ENCODE results near the gene SELENON. TPM values are rescaled to one million over a fixed set of nuclear protein-coding genes. Genes with fewer than 3 reads are reported as not detected.

The SELENON gene
- total and polyA plus RNA-seq, 2 of the 8 experiments (the other 6 are each of a cell fraction or from before 2014, with no cell fraction given) = 43.0 to 77.6 TPM

DNA sequence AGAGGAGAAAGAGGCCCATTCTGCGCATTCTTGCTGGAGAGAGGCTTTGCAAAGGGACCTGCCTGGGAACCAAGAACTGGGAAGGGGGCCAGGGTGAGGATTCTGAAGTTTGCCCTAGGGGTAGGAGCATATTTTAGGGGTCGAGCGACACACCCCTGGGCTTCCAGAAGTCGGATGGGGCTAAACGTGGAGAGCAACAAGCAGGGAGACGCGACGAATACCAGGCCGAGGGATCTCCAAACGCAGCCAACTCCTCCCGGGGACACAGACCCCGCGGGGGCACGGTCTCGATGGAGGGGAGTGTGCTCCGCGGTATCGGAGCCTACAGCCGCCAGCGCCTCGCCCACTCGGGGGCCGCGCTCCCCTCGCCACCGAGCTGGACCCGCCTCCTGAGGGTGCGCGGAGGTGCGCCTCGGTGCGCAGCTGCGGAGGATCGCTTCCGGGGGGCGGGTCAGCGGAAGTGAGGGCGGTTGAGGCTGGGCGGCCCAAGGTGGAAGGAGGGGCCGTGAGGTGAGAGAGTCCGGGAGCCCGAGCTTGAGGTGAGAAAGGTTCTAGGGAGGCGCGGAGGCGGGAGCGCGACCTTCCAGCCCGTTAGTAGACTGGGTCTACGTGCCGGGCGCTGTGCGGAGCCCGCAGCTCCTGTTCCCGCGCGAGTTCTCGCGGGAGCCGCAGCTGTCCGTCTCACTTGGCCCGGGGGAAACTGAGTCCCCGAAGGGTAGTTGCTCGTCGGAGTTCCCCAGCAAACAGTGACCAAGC is 19.7 kb downstream of the SELENON start, which contains the start of gene MTFR1L (continued):
- TF ChIP-seq, protein P1, sequence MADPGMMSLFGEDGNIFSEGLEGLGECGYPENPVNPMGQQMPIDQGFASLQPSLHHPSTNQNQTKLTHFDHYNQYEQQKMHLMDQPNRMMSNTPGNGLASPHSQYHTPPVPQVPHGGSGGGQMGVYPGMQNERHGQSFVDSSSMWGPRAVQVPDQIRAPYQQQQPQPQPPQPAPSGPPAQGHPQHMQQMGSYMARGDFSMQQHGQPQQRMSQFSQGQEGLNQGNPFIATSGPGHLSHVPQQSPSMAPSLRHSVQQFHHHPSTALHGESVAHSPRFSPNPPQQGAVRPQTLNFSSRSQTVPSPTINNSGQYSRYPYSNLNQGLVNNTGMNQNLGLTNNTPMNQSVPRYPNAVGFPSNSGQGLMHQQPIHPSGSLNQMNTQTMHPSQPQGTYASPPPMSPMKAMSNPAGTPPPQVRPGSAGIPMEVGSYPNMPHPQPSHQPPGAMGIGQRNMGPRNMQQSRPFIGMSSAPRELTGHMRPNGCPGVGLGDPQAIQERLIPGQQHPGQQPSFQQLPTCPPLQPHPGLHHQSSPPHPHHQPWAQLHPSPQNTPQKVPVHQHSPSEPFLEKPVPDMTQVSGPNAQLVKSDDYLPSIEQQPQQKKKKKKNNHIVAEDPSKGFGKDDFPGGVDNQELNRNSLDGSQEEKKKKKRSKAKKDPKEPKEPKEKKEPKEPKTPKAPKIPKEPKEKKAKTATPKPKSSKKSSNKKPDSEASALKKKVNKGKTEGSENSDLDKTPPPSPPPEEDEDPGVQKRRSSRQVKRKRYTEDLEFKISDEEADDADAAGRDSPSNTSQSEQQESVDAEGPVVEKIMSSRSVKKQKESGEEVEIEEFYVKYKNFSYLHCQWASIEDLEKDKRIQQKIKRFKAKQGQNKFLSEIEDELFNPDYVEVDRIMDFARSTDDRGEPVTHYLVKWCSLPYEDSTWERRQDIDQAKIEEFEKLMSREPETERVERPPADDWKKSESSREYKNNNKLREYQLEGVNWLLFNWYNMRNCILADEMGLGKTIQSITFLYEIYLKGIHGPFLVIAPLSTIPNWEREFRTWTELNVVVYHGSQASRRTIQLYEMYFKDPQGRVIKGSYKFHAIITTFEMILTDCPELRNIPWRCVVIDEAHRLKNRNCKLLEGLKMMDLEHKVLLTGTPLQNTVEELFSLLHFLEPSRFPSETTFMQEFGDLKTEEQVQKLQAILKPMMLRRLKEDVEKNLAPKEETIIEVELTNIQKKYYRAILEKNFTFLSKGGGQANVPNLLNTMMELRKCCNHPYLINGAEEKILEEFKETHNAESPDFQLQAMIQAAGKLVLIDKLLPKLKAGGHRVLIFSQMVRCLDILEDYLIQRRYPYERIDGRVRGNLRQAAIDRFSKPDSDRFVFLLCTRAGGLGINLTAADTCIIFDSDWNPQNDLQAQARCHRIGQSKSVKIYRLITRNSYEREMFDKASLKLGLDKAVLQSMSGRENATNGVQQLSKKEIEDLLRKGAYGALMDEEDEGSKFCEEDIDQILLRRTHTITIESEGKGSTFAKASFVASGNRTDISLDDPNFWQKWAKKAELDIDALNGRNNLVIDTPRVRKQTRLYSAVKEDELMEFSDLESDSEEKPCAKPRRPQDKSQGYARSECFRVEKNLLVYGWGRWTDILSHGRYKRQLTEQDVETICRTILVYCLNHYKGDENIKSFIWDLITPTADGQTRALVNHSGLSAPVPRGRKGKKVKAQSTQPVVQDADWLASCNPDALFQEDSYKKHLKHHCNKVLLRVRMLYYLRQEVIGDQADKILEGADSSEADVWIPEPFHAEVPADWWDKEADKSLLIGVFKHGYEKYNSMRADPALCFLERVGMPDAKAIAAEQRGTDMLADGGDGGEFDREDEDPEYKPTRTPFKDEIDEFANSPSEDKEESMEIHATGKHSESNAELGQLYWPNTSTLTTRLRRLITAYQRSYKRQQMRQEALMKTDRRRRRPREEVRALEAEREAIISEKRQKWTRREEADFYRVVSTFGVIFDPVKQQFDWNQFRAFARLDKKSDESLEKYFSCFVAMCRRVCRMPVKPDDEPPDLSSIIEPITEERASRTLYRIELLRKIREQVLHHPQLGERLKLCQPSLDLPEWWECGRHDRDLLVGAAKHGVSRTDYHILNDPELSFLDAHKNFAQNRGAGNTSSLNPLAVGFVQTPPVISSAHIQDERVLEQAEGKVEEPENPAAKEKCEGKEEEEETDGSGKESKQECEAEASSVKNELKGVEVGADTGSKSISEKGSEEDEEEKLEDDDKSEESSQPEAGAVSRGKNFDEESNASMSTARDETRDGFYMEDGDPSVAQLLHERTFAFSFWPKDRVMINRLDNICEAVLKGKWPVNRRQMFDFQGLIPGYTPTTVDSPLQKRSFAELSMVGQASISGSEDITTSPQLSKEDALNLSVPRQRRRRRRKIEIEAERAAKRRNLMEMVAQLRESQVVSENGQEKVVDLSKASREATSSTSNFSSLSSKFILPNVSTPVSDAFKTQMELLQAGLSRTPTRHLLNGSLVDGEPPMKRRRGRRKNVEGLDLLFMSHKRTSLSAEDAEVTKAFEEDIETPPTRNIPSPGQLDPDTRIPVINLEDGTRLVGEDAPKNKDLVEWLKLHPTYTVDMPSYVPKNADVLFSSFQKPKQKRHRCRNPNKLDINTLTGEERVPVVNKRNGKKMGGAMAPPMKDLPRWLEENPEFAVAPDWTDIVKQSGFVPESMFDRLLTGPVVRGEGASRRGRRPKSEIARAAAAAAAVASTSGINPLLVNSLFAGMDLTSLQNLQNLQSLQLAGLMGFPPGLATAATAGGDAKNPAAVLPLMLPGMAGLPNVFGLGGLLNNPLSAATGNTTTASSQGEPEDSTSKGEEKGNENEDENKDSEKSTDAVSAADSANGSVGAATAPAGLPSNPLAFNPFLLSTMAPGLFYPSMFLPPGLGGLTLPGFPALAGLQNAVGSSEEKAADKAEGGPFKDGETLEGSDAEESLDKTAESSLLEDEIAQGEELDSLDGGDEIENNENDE (IDR thresholded peaks at IDR 0.05; ENCODE audit: insufficient replicate concordance, low read length) = no peak
- TF ChIP-seq RFX5 (IDR thresholded peaks at IDR 0.05; ENCODE audit: borderline replicate concordance, low read depth, low read length) (no peak), NANOG (IDR thresholded peaks at IDR 0.05; ENCODE audit: insufficient read depth, low read depth, low read length, poor library complexity, severe bottlenecking) (no peak), CEBPB (IDR thresholded peaks at IDR 0.05; ENCODE audit: low read depth, low read length) (no peak), BACH1 (IDR thresholded peaks at IDR 0.05; ENCODE audit: low read length) (no peak)

All from H1 (cell line).